Gastroesophageal sphincter (tissue), 4 donors: ENCODE measurements around the gene SHCBP1L. TPM values are rescaled to one million over a fixed set of nuclear protein-coding genes. Genes with fewer than 3 reads are reported as not detected.

ENCODE experiments used
- ATAC-seq: fragments of 150-250 bp; one replicate; pipeline ENCODE4 v1.9.1; 2016; ENCODE audit warnings: mild to moderate bottlenecking, moderate library complexity
- H3K27ac ChIP-seq, 4 donors: fragments of 200-600 bp; sonication (generic) in 3 of 4; 1 replicate in 3 of 4; 2 replicates in 1 of 4; pipeline ENCODE4 v1.5.1; 2016 to 2019
- H3K27me3 ChIP-seq: fragments of 200-600 bp; sonication (generic); one replicate; pipeline ENCODE4 v1.5.1; 2019
- H3K36me3 ChIP-seq, 2 donors: fragments of 200-600 bp; sonication (generic); one replicate each; pipeline ENCODE4 v1.5.1; 2019; ENCODE audit warnings: control low read depth in 1 of 2
- H3K4me1 ChIP-seq, 3 donors: fragments of 200-600 bp; sonication (generic); 1 replicate in 2 of 3; 2 replicates in 1 of 3; pipeline ENCODE4 v1.5.1; 2016 to 2019; ENCODE audit warnings: control low read depth in 2 of 3
- H3K4me3 ChIP-seq, 2 donors: fragments of 200-600 bp; sonication (generic); one replicate each; pipeline ENCODE4 v1.5.1; 2019; ENCODE audit warnings: mild to moderate bottlenecking in 1 of 2, moderate library complexity in 1 of 2
- H3K9me3 ChIP-seq, 3 donors: fragments of 200-600 bp; sonication (generic); one replicate each; pipeline ENCODE4 v1.5.1; 2017 to 2019; ENCODE audit warnings: control low read depth in 2 of 3
- CTCF ChIP-seq, 4 experiments: fragments of 200-600 bp in 2 of 4; fragments of 450-650 bp in 2 of 4; sonication (generic) in 1 of 4; IDR thresholded peaks; one replicate each; pipeline ENCODE4 v1.5.1; 2017 to 2019; ENCODE audit warnings: antibody characterized with exemption in 4 of 4, mild to moderate bottlenecking in 2 of 4, moderate library complexity in 2 of 4
- EP300 ChIP-seq: sonication (generic); formaldehyde crosslinking; IDR thresholded peaks from one replicate; pipeline ENCODE4 v1.6.1; 2017; ENCODE audit warnings: antibody characterized with exemption, mild to moderate bottlenecking
- POLR2A ChIP-seq, 2 donors: fragments of 450-650 bp; IDR thresholded peaks; one replicate each; pipeline ENCODE4 v1.6.1; 2017; ENCODE audit warnings: antibody characterized with exemption in 2 of 2, mild to moderate bottlenecking in 2 of 2, moderate library complexity in 1 of 2
- POLR2AphosphoS5 ChIP-seq: sonication (generic); formaldehyde crosslinking; IDR thresholded peaks from one replicate; pipeline ENCODE4 v1.6.1; 2017; ENCODE audit warnings: antibody characterized with exemption
- WGBS, 2 donors: methylation state at CpG; one replicate each; pipeline ENCODE4 v1.1.5; 2018; ENCODE audit warnings: low coverage in 1 of 2; 5-methylcytosine and 5-hydroxymethylcytosine counted together
- small RNA-seq, 4 donors: library from RNA; depleted of rRNA; stranded (forward); fragments of <200 nt; gene quantifications; one replicate each; pipeline ENCODE3, GENCODE V24; 2016
- total RNA-seq, 4 donors: library from RNA; depleted of rRNA; stranded (reverse); fragments of >200 nt; gene quantifications; one replicate each; pipeline ENCODE4 v1.1.0, GENCODE V29; 2016

SHCBP1L gene
- total RNA-seq, 4 donors from 2014 or later = not detected

GRCh38 chr1:182855911-182856310, 97.1 kb downstream of the SHCBP1L start:
- no peaks in the 10 kb centered on the region for H3K9me3 ChIP-seq
- H3K27me3 ChIP-seq = no peaks in the 10 kb centered on the region
- no peak overlapping the region for H3K4me3 ChIP-seq
- H3K36me3 ChIP-seq = peaks cover 36 to 99% of the 10 kb centered on the region in 2 donors
- peak overlapping the region in 3 of 4 donors; percentile 22 to 29 (median 26) for H3K27ac ChIP-seq
- peaks cover 0 to 23% (median 4%) of the 10 kb centered on the region in 3 donors for H3K4me1 ChIP-seq
- ATAC-seq = no peak
- TF ChIP-seq CTCF (IDR thresholded peaks at IDR 0.05) = no peak
- no peak for TF ChIP-seq POLR2AphosphoS5
- TF ChIP-seq POLR2A (IDR thresholded peaks at IDR 0.05) = no peak
- TF ChIP-seq EP300 = no peak
- 37 to 41% methylated on average over 4 of the region's 4 CpGs for WGBS, 2 donors

- Histone ChIP-seq H3K4me1 (peaks cover 0 to 48% (median 4%) of the 10 kb centered on the region in 3 donors), H3K9me3 (no peaks in the 10 kb centered on the region), H3K36me3 (peaks cover 12 to 94% of the 10 kb centered on the region in 2 donors), H3K27me3 (no peaks in the 10 kb centered on the region), H3K27ac (no peak overlapping the region), H3K4me3 (no peak overlapping the region)
- 67 to 100% methylated on average over 1 of the region's 1 CpG for WGBS, 2 donors
- TF ChIP-seq POLR2A (IDR thresholded peaks at IDR 0.05) = no peak
- ATAC-seq = no peak
Measured at GRCh38 chr1:182851825-182852224, 101.1 kb downstream of the SHCBP1L start.

GRCh38 chr1:182850319-182850718, 102.6 kb downstream of the SHCBP1L start:
- no peak for ATAC-seq
- Histone ChIP-seq H3K27me3 (no peaks in the 10 kb centered on the region), H3K36me3 (peaks cover 12 to 92% of the 10 kb centered on the region in 2 donors), H3K9me3 (no peaks in the 10 kb centered on the region), H3K27ac (no peak overlapping the region), H3K4me3 (no peak overlapping the region), H3K4me1 (peaks cover 0 to 41% (median under 1%) of the 10 kb centered on the region in 3 donors)
- 92 to 97% methylated on average over 2 to 4 of the region's 4 CpGs for WGBS, 2 donors
- TF ChIP-seq EP300 = no peak
- TF ChIP-seq POLR2A (IDR thresholded peaks at IDR 0.05) = no peak
- no peak for TF ChIP-seq CTCF (IDR thresholded peaks at IDR 0.05)
- no peak for TF ChIP-seq POLR2AphosphoS5

Small RNA genes within 50 kb of the gene (small RNA-seq; reads per million reads assigned to genes)
- gene HMGN1P4 (0 reads per million in 4 donors), gene RNU6-41P (0 reads per million in 4 donors)

Other genes with a start within 250 kb of the SHCBP1L start
- 10 to 100 TPM in 1 of 4 donors, 1 to 10 TPM in 3; 6.8 to 10.2 (median 7.9) TPM for gene NPL, start 163.4 kb downstream of the SHCBP1L start, total RNA-seq
- 100 to 1,000 TPM in 1 of 4 donors, 10 to 100 TPM in 3; 79.5 to 104 (median 91.8) TPM for gene DHX9, start 113.8 kb downstream of the SHCBP1L start, total RNA-seq
- 100 to 1,000 TPM; 363 to 528 (median 514) TPM for gene LAMC1, start 70.3 kb upstream of the SHCBP1L start, total RNA-seq
- 10 to 100 TPM; 10.2 to 43.4 (median 18.4) TPM for gene LAMC2, start 233.1 kb upstream of the SHCBP1L start, total RNA-seq